ENCODE results near the gene CTSC. TPM values are rescaled to one million over a fixed set of nuclear protein-coding genes. Genes with fewer than 3 reads are reported as not detected.

Gene CTSC
- total and polyA plus RNA-seq, 9 of the 15 experiments (the other 6 are each of a cell fraction or from before 2014, with no cell fraction given): 113 to 403 (median 187) TPM

- no peak for TF ChIP-seq CXXC5 (CRISPR knock-in tag; IDR thresholded peaks at IDR 0.05)
- peak; percentile 11 for TF ChIP-seq BRD9 (IDR thresholded peaks at IDR 0.05; ENCODE audit: low read depth, partially characterized antibody)
- no peak for TF ChIP-seq HEY1 (CRISPR knock-in tag; IDR thresholded peaks at IDR 0.05; ENCODE audit: borderline replicate concordance)
- no peak for TF ChIP-seq PHTF2 (CRISPR knock-in tag; IDR thresholded peaks at IDR 0.05)
- no peak for TF ChIP-seq CBX2 (IDR thresholded peaks at IDR 0.05; ENCODE audit: insufficient read depth, low read length, poor library complexity, severe bottlenecking)
- no peak for TF ChIP-seq KLF1 (tag; IDR thresholded peaks at IDR 0.05)
- TF ChIP-seq RERE (CRISPR knock-in tag; IDR thresholded peaks at IDR 0.05; ENCODE audit: borderline replicate concordance): no peak
- no peak for TF ChIP-seq PHF20 (IDR thresholded peaks at IDR 0.05; ENCODE audit: partially characterized antibody)
- no peak for TF ChIP-seq ARID3A (IDR thresholded peaks at IDR 0.05; ENCODE audit: borderline replicate concordance, low read depth, low read length)
- peak; percentile 50 for TF ChIP-seq CEBPB (tag; IDR thresholded peaks at IDR 0.05)
- no peak for TF ChIP-seq MCM5 (IDR thresholded peaks at IDR 0.05; ENCODE audit: low read depth)
- TF ChIP-seq ZNF431 (CRISPR knock-in tag; IDR thresholded peaks at IDR 0.05): no peak
- TF ChIP-seq ZSCAN32 (CRISPR knock-in tag; IDR thresholded peaks at IDR 0.05): no peak
- no peak for TF ChIP-seq MBD2 (IDR thresholded peaks at IDR 0.05; ENCODE audit: borderline replicate concordance, low read depth)
- no peak for TF ChIP-seq FOXM1 (IDR thresholded peaks at IDR 0.05; ENCODE audit: low read depth)
- TF ChIP-seq FOXM1 (CRISPR knock-in tag; IDR thresholded peaks at IDR 0.05; ENCODE audit: low read depth): no peak
- no peak for TF ChIP-seq SPI1 (IDR thresholded peaks at IDR 0.05; ENCODE audit: borderline replicate concordance, low read depth, low read length)
- no peak for TF ChIP-seq PKNOX1 (IDR thresholded peaks at IDR 0.05)
- TF ChIP-seq ELK1 (CRISPR knock-in tag; IDR thresholded peaks at IDR 0.05): no peak
- no peak for TF ChIP-seq ZNF561 (CRISPR knock-in tag; conservative IDR thresholded peaks at IDR 0.05)
These were observed 19.9 kb upstream of the CTSC start (continued) for GRCh38 chr11:88357323-88358039.

Data from K562 (cell line).